ENCODE data around the gene APPL2.
A peak's percentile ranks its signal among the peaks of the same experiment; 100 is the strongest.

Gene APPL2

DNA sequence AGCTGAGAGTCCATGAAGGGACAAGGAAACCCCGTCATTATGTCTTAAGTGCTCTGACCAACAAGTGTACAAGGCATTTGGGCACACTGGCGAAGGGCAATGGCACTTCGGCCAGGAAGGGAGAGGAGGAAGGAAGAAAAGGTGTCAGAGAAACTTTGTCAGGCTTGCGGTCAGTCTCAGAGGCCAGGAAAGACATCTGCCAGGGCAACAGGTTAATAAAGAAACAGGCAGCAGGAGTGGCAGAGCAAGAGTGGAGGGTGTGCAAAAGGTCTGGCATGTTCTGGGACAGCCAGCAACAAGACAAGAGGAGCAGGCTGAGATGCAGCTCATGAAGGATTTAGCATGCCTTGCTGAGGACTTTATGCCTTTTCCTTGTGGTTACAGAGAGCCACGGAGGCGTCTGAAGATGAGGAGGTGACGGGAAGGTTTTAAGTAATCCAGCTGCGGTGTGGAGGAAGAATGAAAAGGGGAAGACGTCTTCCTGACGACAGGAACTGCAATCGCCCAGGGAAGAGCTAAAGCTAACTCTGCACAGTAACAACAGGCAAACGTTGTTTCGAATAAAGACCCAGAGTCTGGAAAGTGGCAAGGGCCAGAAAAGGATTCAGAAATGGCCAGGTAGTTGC is 13.1 kb downstream of the APPL2 start:
- DNase-seq (ENCODE audit: low spot score) = no peak

DNA sequence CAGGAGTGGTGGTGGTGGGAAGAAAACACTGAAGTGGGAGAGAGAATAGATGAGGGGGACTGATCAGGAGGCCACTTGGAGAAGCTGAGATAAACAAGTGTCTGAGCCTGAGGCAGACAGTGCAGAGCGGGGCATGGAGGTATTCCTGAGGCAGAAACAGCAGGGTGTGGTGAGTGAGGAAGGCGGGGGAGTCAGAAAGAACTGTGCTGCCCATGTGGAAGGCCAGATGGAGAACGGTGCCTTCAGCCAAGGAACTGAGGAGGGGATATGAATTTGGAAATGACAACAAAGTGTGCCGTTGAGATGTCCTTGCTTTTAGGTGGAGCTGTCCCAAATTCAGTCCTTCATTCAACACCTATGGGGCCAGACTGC is 13.7 kb downstream of the APPL2 start:
- DNase-seq (ENCODE audit: low spot score) = no peak

DNA sequence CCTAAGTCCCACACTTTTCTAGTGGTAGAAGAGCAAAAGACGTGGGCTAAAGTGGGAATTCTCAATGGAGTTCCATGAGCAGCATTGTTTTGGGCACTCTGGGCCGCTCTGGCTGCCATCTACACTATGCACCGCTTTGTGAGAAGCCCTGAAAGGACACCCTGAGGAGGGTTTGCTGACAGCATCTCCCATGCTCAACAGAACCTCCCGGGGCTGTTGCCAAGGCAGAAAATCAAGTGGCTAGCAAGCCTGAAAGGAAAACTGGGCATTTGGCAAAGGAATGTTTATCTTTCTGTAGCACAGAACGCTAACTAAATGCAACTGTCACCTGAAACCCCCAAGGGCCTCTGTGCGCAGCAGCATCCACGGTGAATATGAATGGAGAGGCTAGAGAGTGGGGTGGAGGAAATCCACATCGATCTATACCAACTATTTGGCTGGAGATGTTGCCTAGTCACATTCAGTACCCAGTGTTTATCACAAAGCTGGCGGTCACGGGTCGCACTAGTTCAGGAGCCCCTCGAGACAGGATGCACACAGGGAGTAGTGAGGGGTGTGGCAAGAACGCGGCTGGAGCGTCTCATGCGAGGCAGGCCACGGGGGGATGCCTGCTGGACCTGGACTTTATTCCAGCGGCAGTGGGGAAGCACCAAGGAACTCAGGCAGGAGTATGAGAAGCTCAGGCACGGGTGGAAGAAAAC is 14.2 kb downstream of the APPL2 start:
- DNase-seq (ENCODE audit: low spot score) = no peak

DNA sequence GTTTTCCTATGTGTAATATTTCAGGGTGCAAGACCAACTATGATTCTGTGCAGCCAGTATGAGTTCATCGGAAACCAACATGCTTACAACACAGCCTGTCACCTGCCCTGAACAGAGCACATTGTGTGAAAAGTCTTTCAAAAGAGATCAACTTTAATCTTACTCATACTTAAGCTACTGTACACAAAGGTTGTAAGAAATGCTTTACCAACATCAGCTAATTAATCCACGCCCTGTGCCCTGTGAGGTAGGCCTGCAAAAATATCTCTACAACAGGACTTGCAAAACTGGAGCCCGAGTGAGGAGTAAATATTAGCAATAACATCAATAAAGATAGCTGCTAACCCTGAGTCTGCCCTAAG is 15.1 kb downstream of the APPL2 start:
- no peak for DNase-seq (ENCODE audit: low spot score)

DNA sequence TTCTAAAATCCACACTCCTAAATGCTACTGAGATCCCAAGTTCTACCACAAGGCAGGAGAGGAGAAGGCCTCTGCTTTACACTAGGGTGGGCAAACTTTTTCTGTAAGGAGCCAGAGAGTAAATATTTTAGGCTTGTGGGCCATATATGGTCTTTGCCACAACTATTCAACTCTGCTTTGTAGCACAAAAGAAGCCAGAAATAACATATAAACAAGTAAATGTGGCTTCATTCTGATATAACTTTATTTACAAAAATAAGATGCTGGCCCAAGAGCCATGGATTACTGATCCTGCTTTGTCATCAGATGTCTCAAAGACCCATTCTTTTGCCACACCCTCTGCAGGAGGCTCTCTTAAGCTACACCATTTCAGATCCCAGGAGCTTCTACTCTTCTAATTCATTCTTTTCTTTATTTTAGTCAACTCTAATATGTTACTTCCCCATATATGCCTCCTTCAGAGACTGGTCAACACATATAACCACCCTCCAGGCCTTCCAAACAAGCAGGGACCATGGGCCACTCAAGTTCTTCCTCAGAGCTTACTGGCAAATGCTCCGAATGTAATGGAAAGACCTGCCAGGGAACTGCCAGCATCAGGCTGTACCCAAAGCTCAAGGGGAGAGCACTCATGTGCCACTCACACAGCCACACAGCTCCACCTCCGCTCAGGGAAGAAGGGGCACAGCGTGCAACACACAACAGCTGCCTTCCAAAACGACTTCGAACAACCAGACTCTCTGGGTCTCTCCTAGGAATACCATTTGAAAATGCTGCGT is 15.6 kb downstream of the APPL2 start:
- DNase-seq (ENCODE audit: low spot score) = no peak

DNA sequence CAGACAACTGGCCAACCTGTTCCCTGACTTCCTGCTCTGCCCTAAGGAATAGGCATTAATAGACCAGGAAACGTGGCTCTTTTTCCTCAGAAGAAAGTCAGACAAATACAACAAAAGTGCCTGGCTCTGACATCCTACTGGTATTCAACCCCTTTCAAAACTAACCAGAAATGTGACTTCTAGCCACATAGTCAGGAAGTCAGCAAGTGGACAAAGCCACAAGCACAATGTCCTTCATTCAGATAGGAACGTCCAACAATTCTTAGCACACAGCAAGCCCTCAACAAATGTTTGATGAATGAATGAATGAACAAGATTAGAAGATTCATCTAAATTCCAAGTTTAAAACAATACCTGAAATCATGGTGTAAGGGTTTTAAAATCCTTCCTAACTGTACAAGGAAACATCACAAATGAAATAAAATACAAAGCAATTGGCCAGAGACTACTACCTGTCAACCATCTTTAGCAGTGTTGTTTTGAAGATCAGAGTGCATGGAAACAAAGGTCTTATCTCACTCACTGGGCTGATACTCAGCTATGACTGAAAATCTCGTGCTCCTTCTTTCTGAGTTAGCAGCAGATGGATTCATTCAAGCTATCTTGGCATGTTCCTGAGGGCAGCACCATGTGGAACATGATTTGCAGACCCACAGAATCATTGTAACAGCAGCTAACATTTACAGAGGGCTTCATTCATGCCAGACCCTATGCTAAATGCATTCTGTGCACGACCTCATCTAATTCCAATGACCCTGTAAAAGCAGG is 16.5 kb downstream of the APPL2 start:
- no peak for DNase-seq (ENCODE audit: low spot score)

DNA sequence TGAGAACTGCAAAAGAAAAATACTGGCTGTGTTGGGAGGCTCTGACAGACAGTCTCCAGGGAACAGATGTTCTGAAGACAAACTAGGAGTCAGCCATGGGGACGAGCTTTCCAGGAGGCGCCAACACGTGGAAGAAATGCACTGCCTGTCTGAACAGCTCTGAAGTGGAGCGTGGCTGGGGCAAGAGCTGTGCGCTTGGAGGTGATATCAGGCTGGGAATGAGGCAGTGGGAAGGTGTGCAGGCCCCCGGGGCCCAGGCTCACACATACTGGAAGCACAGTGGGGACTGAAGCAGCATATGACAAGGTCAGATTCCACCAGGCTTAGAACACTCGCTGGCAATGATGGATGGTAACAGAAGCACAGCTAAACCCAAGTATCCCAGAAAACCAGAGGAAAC is 17.5 kb downstream of the APPL2 start:
- DNase-seq (ENCODE audit: low spot score) = no peak

DNA sequence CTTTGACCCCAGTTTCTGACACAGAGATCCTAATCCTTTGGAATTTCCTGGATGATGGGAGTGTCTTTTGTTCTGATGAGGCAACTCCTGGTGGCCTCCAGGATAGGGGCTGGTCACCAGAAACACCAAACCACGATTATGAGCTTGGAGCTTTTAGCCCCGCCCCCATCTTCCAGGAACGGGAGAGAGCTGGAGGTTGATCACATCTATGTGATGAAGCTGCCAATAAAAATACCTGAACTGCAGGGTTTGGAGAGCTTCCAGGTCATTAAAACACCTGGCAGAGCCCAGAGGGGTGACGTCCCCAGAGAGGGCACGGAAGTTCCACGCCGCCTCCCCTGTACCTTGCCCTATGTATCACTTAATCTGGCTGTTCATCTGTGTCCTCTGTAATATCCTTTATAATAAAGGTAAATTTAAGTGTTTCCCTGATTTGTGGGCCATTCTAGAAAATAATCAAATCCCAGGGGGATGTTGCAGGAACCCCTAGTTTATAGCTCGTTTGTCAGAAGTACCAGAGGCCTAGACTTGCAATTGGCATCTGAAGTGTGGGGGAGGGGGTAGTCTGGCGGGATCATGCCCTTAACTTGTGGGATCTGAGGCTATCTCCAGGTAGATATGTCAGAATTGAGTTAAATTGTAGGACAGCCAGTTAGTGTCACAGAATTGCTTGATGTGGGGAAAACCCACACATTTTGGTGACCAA is 21.2 kb downstream of the APPL2 start:
- no peak for DNase-seq (ENCODE audit: low spot score)

DNA sequence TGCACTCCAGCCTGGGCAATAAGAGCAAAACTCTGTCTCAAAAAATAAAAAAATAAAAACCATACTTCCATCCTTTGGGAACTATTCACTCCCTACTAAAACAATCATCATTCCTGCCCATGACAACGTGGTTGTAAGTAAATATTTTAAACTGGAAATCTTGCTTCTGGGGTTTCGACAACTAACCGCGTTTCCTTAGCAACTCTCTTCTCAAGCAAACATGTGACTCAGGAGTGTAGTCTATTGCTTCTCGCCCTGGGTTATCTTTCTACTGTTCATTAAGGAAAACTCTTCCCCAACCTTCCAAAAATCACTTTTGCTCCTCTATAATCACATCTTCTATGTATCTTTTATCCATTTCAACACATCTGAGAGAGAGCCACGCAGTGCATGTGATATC is 21.8 kb downstream of the APPL2 start:
- DNase-seq (ENCODE audit: low spot score) = no peak

DNA sequence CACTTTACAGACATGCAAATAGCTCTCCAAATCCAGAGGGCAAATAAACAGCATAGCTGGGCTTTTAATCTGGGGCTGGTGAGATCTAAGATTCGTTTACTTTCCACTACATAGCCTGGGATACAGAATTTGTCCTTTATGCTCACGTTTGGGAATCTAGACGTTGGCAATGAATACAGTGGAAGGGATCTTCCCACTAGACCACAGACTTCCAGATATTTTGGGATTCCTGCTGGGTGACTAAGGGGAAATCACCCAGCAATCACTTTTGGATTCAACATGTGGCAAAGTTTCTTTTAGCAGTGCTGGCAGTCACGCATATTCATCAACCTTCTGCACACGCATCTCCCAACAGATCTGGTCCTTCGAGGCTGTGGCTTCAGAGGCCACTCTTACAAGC is 23.5 kb downstream of the APPL2 start:
- peak; percentile 73 for DNase-seq (ENCODE audit: low spot score)

DNA sequence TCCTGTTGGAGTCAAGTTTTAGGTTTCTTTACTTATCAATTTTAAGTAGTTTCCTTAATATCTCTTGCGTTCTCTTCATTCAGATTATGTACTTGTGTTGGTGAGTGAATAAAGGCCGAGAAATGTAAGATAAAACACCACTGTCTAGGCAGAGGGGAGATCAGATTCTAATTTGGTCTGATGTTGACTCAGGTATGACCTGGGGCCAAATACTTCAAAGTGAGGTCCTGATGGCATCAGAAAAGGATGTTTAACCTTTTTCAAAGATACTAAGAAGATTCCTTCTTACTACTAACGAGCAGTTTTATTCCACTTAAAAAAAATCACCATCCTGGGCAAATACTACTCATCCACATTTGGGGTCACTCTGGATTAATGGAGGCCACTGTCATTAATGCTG is 26.9 kb downstream of the APPL2 start:
- DNase-seq (ENCODE audit: low spot score) = no peak

DNA sequence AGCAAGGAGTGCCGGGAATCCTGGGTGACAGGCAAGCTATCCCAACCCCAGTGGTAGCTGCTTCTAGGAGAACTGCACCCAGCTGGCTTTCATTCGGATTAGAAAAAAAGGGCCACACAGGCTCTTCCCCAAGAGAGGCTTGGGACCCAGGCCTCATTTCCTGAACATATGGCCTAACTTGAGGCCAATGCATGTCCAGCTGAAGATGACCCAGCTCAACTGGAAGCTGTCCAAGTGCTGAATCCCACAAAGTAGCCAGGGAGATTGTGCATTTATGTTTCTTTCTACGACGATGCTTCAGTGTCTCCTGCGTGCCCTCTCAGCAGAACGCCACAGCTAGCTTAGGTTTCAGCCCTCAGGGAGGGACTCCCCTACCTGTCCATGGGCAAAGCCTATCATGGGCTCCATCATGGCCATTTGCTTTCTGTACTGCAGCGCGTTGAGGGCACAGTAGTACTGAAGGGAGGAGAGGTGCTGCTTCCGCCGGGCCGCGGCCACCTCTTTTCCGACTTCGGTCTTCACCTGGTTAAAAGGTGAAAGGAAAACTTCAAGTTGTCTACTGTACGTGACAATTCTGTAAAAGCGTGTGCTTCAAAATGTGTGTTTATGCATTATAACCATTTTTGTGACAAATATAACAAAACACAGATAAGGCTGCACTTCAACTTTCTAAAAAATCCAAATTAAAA is 29.1 kb downstream of the APPL2 start:
- no peak for DNase-seq (ENCODE audit: low spot score)

DNA sequence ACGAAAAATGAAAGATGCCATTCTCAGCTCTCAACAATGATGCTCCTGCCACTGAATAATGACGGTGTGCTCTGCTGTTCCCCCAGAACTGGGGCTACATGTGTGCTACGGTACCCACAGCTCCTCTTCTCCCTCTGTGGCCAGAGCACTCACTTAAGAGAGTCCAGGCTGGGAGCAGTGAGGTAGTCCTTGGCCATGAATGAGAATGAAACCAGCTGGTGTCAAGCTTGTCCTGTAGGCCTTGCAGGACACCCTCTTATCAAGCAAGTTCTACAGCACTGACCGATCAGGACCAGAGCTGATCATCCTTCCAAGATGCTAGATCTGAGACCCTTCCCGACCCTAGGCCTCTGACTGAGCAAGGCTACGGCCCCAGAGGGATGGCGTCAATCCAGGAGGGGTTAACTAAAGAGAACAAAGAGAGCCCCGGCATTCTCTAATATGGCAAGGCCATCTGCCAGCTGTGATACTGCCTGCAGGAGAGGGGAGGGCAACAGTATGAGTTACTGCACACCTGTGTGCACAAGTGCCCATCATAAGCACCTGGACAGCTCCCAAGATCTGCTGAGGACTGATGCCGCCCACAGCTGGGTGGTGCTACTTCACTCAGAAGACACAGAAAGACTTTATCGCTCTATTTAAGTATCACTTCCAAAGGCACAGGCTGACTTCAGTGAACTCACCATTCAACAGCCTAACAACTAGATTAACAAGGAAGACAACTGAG is 30.5 kb downstream of the APPL2 start:
- peak; percentile 17 for DNase-seq (ENCODE audit: low spot score)

DNA sequence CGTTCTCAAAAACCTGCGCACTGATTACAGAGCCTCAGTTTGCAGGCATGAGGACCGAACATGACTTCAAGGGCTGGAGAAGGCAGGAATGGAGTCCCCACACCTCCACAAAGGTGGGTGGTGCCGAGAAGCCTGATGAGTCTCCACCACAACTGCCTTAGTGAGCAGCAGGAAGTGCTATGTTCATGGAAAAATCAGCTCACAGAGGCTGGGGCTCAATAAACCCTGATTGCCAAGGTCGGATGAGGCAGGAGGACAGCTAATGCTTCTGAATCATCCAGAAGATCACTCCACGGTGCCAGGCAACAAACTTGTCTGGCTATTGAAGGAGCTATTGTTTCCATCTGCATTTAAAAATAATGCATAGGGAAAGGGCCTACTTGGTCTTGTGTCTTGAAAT is 31.1 kb downstream of the APPL2 start:
- DNase-seq (ENCODE audit: low spot score) = peak; percentile 80

DNA sequence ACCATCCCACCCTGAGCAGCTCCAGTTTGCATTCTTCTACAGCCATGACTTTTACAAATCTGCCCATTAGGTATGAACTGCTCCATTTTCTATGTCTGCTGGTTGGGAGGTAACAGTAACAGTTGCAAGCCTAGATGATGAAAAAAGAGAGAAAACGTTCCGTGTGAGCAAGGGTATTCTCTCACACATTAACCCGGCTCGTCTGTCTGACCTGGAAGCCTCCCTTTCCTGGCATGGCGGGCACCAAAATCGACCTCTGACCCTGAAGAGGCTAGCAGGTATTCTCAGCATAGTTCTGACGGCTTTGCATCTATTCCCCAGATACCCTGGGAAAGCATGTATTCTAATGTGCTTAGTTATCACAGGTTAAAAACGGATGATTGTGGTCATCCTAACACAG is 31.8 kb downstream of the APPL2 start:
- DNase-seq (ENCODE audit: low spot score) = no peak

DNA sequence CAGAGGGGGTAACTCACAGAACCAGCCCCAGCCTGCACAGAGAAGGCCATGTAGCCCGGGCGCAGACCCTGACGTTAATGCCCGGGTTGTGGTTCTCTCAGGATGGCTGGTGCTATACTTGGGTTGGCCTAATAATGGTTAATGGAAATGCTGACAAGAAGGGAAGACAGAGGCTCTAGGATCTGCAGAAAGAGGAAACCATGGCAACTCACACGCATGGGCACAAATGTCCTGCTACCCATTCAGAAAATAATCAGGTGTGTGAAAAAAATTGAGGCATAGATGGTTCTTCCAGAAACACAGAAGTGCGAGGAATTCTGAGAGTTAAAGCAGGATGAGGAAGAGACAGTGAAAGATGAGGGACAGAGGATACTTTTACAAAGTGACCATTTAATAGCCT is 33.8 kb downstream of the APPL2 start:
- DNase-seq (ENCODE audit: low spot score) = no peak

DNA sequence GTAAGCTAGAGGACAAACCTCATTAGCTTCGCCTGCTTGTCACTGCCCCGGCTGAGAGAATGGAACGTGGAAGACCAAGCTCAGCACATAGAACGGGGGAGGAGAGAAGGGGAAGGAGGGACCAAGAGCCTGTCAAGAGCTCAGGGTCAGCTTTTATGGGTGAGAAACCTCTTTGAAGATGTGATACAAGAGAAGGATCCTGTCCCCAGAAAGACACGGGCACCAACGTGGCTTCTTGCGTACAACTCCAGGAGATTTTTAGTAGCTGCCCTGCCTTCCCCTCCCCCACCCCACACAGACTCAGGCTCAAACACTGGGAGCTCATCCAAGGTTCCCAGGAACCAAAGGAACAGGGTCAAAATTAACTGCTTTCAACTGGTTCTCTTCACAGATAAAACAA is 34.7 kb downstream of the APPL2 start:
- DNase-seq (ENCODE audit: low spot score) = no peak

DNA sequence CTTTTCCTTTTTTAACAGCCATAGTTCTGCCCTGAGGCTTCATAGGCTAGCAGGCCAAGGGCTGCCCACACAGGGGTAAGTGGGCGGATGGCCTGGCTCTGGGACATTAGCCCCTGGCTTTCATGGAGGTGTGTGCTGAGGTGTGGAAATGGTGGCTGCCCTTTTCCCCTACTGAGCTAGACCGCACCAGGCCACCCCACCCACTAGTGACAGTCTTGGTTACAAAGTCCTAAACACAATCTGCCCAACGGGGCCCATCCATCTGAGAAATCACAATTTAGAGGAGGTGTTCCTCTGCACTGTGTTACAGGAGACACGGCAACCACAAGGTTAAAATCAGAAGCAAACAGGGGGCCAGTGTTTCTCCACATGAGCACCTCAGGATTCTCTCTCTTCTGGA is 35.6 kb downstream of the APPL2 start:
- DNase-seq (ENCODE audit: low spot score) = no peak

DNA sequence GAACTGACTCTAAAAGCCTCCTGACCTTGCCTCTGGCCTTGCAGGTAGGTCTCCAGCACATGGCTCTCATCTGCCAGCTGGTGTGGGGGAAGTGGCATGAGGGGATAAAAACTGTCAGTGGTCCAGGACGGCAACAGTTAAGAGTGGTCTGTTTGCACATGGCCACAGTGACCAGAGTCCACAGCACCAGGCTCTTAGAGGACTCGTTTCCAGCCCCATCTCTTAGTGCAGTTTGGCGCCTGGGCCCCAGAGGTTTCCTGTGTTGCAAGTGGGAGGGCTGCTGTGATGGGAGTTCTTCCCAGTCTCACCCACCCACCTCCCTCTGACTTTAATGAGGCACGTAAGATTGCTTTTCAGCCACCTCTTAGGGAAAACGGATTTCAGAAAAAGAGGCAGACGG is 37.0 kb downstream of the APPL2 start:
- no peak for DNase-seq (ENCODE audit: low spot score)

DNA sequence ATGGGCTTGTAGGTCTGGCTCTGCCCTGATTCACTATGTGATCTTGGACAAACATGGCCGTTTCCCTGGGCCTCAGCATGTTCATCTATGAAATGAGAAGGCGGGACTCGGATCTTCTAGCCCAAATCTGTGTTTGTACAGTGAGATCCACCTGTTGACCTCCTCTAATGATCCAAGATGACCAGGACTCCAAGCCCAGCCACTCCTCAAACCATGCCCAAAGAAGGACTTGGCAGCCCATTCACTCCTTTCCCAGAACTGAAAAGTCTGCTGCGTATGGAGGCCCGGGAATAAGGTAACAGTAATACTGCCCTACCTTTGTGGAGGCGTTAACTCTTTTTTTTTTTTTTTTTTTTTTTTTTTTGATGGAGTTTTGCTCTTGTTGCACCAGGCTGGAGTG is 39.9 kb downstream of the APPL2 start:
- no peak for DNase-seq (ENCODE audit: low spot score)

DNA sequence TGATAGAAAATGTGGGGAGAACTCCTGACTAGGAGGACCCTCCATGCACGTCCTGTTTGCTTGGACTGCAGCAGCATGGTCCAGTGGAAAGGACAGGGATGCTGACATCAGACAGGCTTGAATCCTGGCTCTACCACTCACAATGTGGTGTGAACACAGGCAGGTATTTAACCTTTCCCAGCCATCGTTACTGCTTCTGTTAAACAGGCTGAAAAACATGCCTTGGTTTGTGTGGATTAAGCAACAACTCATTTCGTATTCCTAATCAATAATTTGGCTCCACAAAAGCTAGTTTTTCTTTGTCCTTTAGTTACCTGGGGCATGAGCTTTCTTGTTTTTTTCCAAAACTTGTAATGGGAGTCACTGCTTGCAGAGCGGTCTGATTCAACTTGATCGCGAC is 41.0 kb downstream of the APPL2 start:
- no peak for DNase-seq (ENCODE audit: low spot score)

Measured in AG20443 (cell line).